Epithelial cell of esophagus (primary cell): ENCODE data around the gene IL16.

Experiments
- DNase-seq: peaks from one replicate; pipeline ENCODE4 v3.0.0; 2010; ENCODE audit warnings: low read depth
- H3K4me3 ChIP-seq: 2 replicates; pipeline ENCODE4 v1.5.1; 2011; ENCODE audit warnings: mild to moderate bottlenecking, low read length, control low read depth
- TF ChIP-seq, protein P1 (sequence below): IDR thresholded peaks from 2 replicates; pipeline ENCODE4 v1.5.1; 2011; ENCODE audit warnings: low read depth, mild to moderate bottlenecking, low read length, control low read depth, inconsistent platforms; ENCODE audit not compliant: insufficient read depth; ENCODE audit errors: missing control alignments

Gene IL16

DNA sequence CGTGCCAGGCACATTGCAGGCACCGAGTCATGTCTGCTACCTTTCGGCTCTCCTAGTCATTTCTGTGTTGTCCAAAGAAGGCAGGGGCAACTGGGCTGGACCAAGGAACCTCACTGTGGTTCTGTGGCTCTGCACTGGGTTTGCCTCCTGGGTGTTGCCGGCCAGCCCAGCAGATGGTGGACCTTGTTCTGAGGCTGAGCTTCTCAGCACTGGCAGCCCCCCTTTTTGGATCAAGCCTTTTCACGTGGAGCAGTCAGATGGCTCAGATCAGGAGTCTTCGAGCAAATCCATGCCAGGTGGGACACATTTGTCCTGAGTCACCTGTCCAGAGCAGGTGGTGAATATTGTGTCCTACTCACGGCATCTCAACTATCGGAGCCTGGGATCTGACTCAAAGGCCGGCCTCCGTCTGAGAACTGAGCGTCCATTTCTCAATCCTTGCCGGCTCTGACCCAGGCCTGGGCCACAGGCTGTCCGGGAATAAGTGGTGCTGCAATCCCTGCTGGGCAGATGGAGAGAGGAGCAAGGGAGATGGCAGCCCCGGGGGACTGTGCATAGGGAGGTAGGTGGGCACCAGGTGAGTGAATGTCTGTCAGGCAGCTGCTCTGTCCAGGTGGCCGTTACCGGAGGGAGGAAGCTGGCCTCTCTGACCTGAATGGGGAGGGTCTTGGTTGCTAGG is at the start of gene IL16:
Gene IL16 (plus strand): TSS at position 304 of the 679 bp plus-strand sequence. CDS start 28,521 bp downstream, outside the sequence.
- DNase-seq: no peak
- H3K4me3 ChIP-seq: no peak within 1 kb of the TSS
- TF ChIP-seq, protein P1, sequence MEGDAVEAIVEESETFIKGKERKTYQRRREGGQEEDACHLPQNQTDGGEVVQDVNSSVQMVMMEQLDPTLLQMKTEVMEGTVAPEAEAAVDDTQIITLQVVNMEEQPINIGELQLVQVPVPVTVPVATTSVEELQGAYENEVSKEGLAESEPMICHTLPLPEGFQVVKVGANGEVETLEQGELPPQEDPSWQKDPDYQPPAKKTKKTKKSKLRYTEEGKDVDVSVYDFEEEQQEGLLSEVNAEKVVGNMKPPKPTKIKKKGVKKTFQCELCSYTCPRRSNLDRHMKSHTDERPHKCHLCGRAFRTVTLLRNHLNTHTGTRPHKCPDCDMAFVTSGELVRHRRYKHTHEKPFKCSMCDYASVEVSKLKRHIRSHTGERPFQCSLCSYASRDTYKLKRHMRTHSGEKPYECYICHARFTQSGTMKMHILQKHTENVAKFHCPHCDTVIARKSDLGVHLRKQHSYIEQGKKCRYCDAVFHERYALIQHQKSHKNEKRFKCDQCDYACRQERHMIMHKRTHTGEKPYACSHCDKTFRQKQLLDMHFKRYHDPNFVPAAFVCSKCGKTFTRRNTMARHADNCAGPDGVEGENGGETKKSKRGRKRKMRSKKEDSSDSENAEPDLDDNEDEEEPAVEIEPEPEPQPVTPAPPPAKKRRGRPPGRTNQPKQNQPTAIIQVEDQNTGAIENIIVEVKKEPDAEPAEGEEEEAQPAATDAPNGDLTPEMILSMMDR: no peak

GRCh38 chr15:81151389-81151788 is 45.3 kb upstream of the IL16 start:
- TF ChIP-seq, protein P1: no peak
- H3K4me3 ChIP-seq: no peak overlapping the region
- DNase-seq: no peak

GRCh38 chr15:81152339-81152738 is 44.3 kb upstream of the IL16 start:
- DNase-seq: no peak
- no peak overlapping the region for H3K4me3 ChIP-seq
- TF ChIP-seq, protein P1: no peak

DNA sequence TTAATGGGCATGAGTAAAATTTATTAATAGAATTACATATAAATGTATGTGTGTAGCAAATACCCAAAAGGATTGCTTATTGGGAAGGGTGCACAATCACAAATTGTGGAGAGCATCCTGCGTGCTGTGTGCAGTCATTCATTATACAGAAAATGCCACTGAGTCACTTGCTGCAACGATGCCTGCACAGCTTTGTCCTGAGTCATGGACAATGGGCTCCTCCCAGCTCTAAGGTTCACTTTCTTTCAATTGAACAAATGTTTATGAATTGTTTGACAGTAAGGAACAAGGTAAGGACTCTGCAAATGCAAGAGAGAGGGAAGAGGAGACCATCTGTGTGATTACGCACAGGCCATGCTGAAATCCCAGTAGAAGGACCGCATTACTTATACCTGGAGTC is 43.9 kb upstream of the IL16 start:
- TF ChIP-seq, protein P1: no peak
- DNase-seq: peak; percentile 65
- no peak overlapping the region for H3K4me3 ChIP-seq

DNA sequence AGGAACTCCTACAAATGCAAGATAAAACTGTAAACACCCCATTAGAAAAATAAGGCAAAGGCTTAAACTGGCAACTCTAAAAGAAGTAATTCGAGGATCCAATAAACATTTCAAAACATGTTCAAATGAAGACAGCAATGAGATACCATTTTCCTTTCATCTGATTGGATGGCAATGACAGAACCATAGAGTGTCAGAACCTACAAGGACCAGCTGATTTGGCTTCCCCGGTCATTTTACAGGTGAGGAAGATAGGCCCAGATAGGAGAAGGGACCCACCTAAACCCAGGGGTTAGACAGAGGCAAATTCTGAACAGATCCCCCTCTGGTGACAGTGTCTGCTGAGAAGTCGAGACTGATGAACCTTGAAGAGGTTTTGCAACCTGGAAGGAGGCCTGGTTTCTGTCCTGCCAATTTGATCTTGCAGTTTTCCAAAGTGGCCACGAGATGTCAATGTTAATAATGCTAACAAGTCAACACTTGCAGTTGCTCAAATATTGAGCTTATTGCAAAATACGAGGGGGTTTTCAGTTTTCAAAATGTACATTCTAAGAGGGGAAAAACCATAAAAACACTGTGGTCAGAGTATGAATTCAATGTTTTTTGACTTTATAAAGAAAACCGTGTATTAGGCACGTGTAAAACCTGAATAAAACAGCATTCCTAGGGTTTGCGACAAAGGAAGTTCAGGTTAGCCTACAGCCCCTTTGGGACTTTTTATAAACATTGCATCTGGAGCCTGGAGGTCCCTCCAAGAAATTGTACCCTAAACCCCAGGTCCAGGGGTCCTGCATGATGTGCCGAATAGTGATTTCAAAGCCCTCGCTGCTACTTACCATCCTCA is 41.1 kb upstream of the IL16 start:
- H3K4me3 ChIP-seq: no peak overlapping the region
- peak; percentile 75 for DNase-seq
- TF ChIP-seq, protein P1: peak; percentile 69

GRCh38 chr15:81156324-81156723 is 40.4 kb upstream of the IL16 start:
- H3K4me3 ChIP-seq: no peak overlapping the region
- no peak for DNase-seq

More at GRCh38 chr15:81156324-81156723, 40.4 kb upstream of the IL16 start:
- TF ChIP-seq, protein P1: no peak
